Measurements from ENCODE around the gene ACP2.

DNA sequence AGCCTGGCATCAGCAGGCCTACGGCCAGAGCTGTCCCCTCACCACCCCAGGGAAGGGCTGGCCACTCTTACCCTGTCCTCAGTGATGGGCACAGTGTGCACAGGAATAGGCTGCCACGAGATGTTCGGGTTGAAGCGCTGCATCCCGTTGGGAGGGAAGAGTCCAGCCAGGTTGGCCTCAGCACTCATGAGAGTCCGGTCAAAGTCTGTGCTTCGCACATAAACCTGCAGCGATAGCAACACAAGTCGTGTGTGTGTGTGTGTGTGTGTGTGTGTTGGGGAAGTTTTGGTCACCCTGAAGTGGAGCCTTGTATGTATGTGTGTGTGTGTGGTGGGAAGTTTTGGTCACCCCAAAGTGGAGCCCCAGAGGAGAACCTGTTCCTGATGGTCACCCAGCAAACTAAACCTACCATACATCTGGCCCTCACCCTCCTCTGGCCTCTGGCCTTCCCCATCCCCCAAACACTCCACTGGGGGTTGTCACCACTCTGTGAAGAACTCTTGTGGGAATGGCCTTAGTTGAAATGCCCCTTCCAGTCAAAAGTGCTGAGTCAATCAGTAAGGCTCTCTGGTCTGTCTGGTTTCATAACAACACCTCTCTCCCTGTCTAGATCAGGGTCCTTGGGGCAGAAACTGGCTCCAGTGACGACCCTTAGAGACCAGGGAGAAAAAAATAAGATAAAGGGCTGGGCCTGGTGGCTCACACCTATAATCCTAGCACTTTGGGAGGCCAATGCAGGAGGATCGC, 2.8 kb downstream of the ACP2 start:
- no peak for TF ChIP-seq CTCF (IDR thresholded peaks at IDR 0.05; ENCODE audit: low read depth, low read length)
- TF ChIP-seq EZH2phosphoT487 (IDR thresholded peaks at IDR 0.05; ENCODE audit: low read depth) = no peak

Data from OCI-LY3 (cell line).